ENCODE measurements around the gene PHF5A.
"Not testable (repeated sequence)": the region's sequence is repeated elsewhere in the genome, so short reads cannot be mapped to it uniquely, and the experiment has no call there.

Gene PHF5A

GRCh38 chr22:41488596-41489385 lies 20.3 kb upstream of the PHF5A start:
- in situ Hi-C loops (cut with HindIII; ENCODE audit: low sequenced_read_pairs): no loop called here

GRCh38 chr22:41488076-41488475 lies 19.6 kb upstream of the PHF5A start:
- in situ Hi-C loops (cut with HindIII; ENCODE audit: low sequenced_read_pairs): no loop called here

GRCh38 chr22:41487037-41487935 lies 18.8 kb upstream of the PHF5A start:
- in situ Hi-C loops (cut with HindIII; ENCODE audit: low sequenced_read_pairs): no loop called here

- in situ Hi-C loops (cut with HindIII; ENCODE audit: low sequenced_read_pairs): no loop called here
These were observed 16.5 kb upstream of the PHF5A start for GRCh38 chr22:41485033-41485432.

- in situ Hi-C loops (cut with HindIII; ENCODE audit: low sequenced_read_pairs): no loop called here
These were observed 13.9 kb upstream of the PHF5A start for GRCh38 chr22:41482319-41482935.

- in situ Hi-C loops (cut with HindIII; ENCODE audit: low sequenced_read_pairs): no loop called here
These were observed 13.4 kb upstream of the PHF5A start for GRCh38 chr22:41481925-41482318.

GRCh38 chr22:41481131-41481830 lies 12.8 kb upstream of the PHF5A start:
- in situ Hi-C loops (cut with HindIII; ENCODE audit: low sequenced_read_pairs): no loop called here

- in situ Hi-C loops (cut with HindIII; ENCODE audit: low sequenced_read_pairs): no loop called here
These were observed 11.9 kb upstream of the PHF5A start for GRCh38 chr22:41480397-41480735.

GRCh38 chr22:41479671-41480396 lies 11.3 kb upstream of the PHF5A start:
- in situ Hi-C loops (cut with HindIII; ENCODE audit: low sequenced_read_pairs): no loop called here

GRCh38 chr22:41478891-41479521 lies 10.5 kb upstream of the PHF5A start:
- in situ Hi-C loops (cut with HindIII; ENCODE audit: low sequenced_read_pairs): no loop called here

- in situ Hi-C loops (cut with HindIII; ENCODE audit: low sequenced_read_pairs): no loop called here
These were observed 10.0 kb upstream of the PHF5A start for GRCh38 chr22:41478473-41478872.

- in situ Hi-C loops (cut with HindIII; ENCODE audit: low sequenced_read_pairs): no loop called here
These were observed 6.5 kb upstream of the PHF5A start for GRCh38 chr22:41474872-41475451.

GRCh38 chr22:41471568-41471967 lies 3.1 kb upstream of the PHF5A start:
- in situ Hi-C loops (cut with HindIII; ENCODE audit: low sequenced_read_pairs): no loop called here

GRCh38 chr22:41470886-41471285 lies 2.4 kb upstream of the PHF5A start:
- in situ Hi-C loops (cut with HindIII; ENCODE audit: low sequenced_read_pairs): no loop called here

- in situ Hi-C loops (cut with HindIII; ENCODE audit: low sequenced_read_pairs): no loop called here
These were observed 843 bp upstream of the PHF5A start for GRCh38 chr22:41469218-41469851.

GRCh38 chr22:41461901-41462300 lies 6.6 kb downstream of the PHF5A start:
- in situ Hi-C loops (cut with HindIII; ENCODE audit: low sequenced_read_pairs): no loop called here

GRCh38 chr22:41460071-41460470 lies 8.4 kb downstream of the PHF5A start:
- in situ Hi-C loops (cut with HindIII; ENCODE audit: low sequenced_read_pairs): not testable (repeated sequence)

- in situ Hi-C loops (cut with HindIII; ENCODE audit: low sequenced_read_pairs): no loop called here
These were observed 9.1 kb downstream of the PHF5A start for GRCh38 chr22:41459431-41459830.

- in situ Hi-C loops (cut with HindIII; ENCODE audit: low sequenced_read_pairs): no loop called here
These were observed 10.2 kb downstream of the PHF5A start for GRCh38 chr22:41458161-41458728.
